Ectodermal cell (in vitro differentiated cells): Measurements from ENCODE around the gene CCDC3.

Source experiments
- H3K27ac ChIP-seq: 2 replicates; pipeline ENCODE4 v1.7.0; 2013; ENCODE audit warnings: mild to moderate bottlenecking, low read depth, low read length; ENCODE audit not compliant: insufficient read depth, poor library complexity, severe bottlenecking
- H3K27me3 ChIP-seq: 2 replicates; pipeline ENCODE4 v1.7.0; 2013; ENCODE audit warnings: mild to moderate bottlenecking, low read length; ENCODE audit not compliant: insufficient read depth, control insufficient read depth, poor library complexity, severe bottlenecking
- H3K36me3 ChIP-seq: one replicate; pipeline ENCODE4 v1.7.0; 2013; ENCODE audit warnings: low read length; ENCODE audit not compliant: control insufficient read depth, insufficient read depth
- H3K4me1 ChIP-seq: one replicate; pipeline ENCODE4 v1.7.0; 2013; ENCODE audit warnings: low read length; ENCODE audit not compliant: control insufficient read depth, insufficient read depth
- H3K4me3 ChIP-seq: 2 replicates; pipeline ENCODE4 v1.7.0; 2013; ENCODE audit warnings: low read depth, low read length, control low read depth; ENCODE audit not compliant: insufficient read depth
- H3K9me3 ChIP-seq: 2 replicates; pipeline ENCODE4 v1.7.0; 2013; ENCODE audit warnings: mild to moderate bottlenecking, low read length, moderate library complexity; ENCODE audit not compliant: control insufficient read depth
- WGBS, 2 experiments: methylation state at CpG; one replicate each; pipeline ENCODE4 v1.1.7; 2013; ENCODE audit warnings: missing lambda C conversion rate in 2 of 2; 5-methylcytosine and 5-hydroxymethylcytosine counted together

Gene CCDC3

GRCh38 chr10:12980102-12980661 is 21.3 kb downstream of the CCDC3 start:
- 80 to 83% methylated on average over 7 of the region's 7 CpGs for WGBS, 2 experiments
- H3K4me3 ChIP-seq: no peak overlapping the region
- H3K9me3 ChIP-seq: no peaks in the 10 kb centered on the region

GRCh38 chr10:12978891-12979290 is 22.6 kb downstream of the CCDC3 start:
- no peak overlapping the region for H3K4me3 ChIP-seq

More at GRCh38 chr10:12980102-12980661, 21.3 kb downstream of the CCDC3 start:
- peaks cover 8% of the 10 kb centered on the region for H3K4me1 ChIP-seq
- no peaks in the 10 kb centered on the region for H3K27me3 ChIP-seq
- no peaks in the 10 kb centered on the region for H3K36me3 ChIP-seq
- no peak overlapping the region for H3K27ac ChIP-seq

GRCh38 chr10:12975906-12976305 is 25.6 kb downstream of the CCDC3 start:
- WGBS, 2 experiments: 89 to 93% methylated on average over 5 of the region's 5 CpGs
- Histone ChIP-seq H3K27ac (no peak overlapping the region), H3K4me1 (peaks cover 20% of the 10 kb centered on the region), H3K4me3 (no peak overlapping the region), H3K27me3 (no peaks in the 10 kb centered on the region), H3K36me3 (no peaks in the 10 kb centered on the region), H3K9me3 (no peaks in the 10 kb centered on the region)

More at GRCh38 chr10:12978891-12979290, 22.6 kb downstream of the CCDC3 start:
- H3K27me3 ChIP-seq: no peaks in the 10 kb centered on the region
- no peaks in the 10 kb centered on the region for H3K9me3 ChIP-seq
- H3K36me3 ChIP-seq: no peaks in the 10 kb centered on the region
- 92 to 93% methylated on average over 4 of the region's 4 CpGs for WGBS, 2 experiments
- no peak overlapping the region for H3K27ac ChIP-seq
- peaks cover 13% of the 10 kb centered on the region for H3K4me1 ChIP-seq

- no peaks in the 10 kb centered on the region for H3K27me3 ChIP-seq
- WGBS, 2 experiments: 90 to 92% methylated on average over 3 of the region's 3 CpGs
- no peaks in the 10 kb centered on the region for H3K36me3 ChIP-seq
- no peaks in the 10 kb centered on the region for H3K9me3 ChIP-seq
- H3K27ac ChIP-seq: no peak overlapping the region
- H3K4me1 ChIP-seq: peaks cover 17% of the 10 kb centered on the region
- no peak overlapping the region for H3K4me3 ChIP-seq
Observed at GRCh38 chr10:12975266-12975665, 26.2 kb downstream of the CCDC3 start.

- Histone ChIP-seq H3K27me3 (no peaks in the 10 kb centered on the region), H3K4me3 (no peak overlapping the region), H3K9me3 (no peaks in the 10 kb centered on the region), H3K4me1 (peaks cover 13% of the 10 kb centered on the region), H3K36me3 (no peaks in the 10 kb centered on the region), H3K27ac (no peak overlapping the region)
- WGBS, 2 experiments: 95 to 96% methylated on average over 14 of the region's 14 CpGs
Observed at GRCh38 chr10:12974491-12975199, 26.9 kb downstream of the CCDC3 start.

GRCh38 chr10:12974078-12974477 is 27.4 kb downstream of the CCDC3 start:
- Histone ChIP-seq H3K27ac (no peak overlapping the region), H3K27me3 (no peaks in the 10 kb centered on the region), H3K9me3 (peaks cover 3% of the 10 kb centered on the region), H3K4me1 (peaks cover 13% of the 10 kb centered on the region), H3K36me3 (no peaks in the 10 kb centered on the region), H3K4me3 (no peak overlapping the region)
- 94 to 98% methylated on average over 9 of the region's 9 CpGs for WGBS, 2 experiments

- H3K36me3 ChIP-seq: no peaks in the 10 kb centered on the region
- H3K4me1 ChIP-seq: peaks cover 13% of the 10 kb centered on the region
- H3K27me3 ChIP-seq: no peaks in the 10 kb centered on the region
- 64 to 65% methylated on average over 8 of the region's 8 CpGs for WGBS, 2 experiments
- H3K27ac ChIP-seq: no peak overlapping the region
- peaks cover 3% of the 10 kb centered on the region for H3K9me3 ChIP-seq
- H3K4me3 ChIP-seq: no peak overlapping the region
Observed at GRCh38 chr10:12973149-12973718, 28.3 kb downstream of the CCDC3 start.

- Histone ChIP-seq H3K4me1 (peaks cover 13% of the 10 kb centered on the region), H3K4me3 (no peak overlapping the region), H3K27ac (no peak overlapping the region), H3K27me3 (no peaks in the 10 kb centered on the region), H3K36me3 (no peaks in the 10 kb centered on the region), H3K9me3 (peaks cover 3% of the 10 kb centered on the region)
- WGBS, 2 experiments: 86 to 91% methylated on average over 2 of the region's 2 CpGs
Observed at GRCh38 chr10:12972146-12972545, 29.4 kb downstream of the CCDC3 start.

GRCh38 chr10:12971001-12971788 is 30.3 kb downstream of the CCDC3 start:
- peaks cover 8% of the 10 kb centered on the region for H3K9me3 ChIP-seq
- H3K36me3 ChIP-seq: no peaks in the 10 kb centered on the region
- 95% methylated on average over 14 of the region's 14 CpGs for WGBS, 2 experiments
- peaks cover 13% of the 10 kb centered on the region for H3K4me1 ChIP-seq
- no peak overlapping the region for H3K4me3 ChIP-seq
- no peak overlapping the region for H3K27ac ChIP-seq
- no peaks in the 10 kb centered on the region for H3K27me3 ChIP-seq

- Histone ChIP-seq H3K4me1 (peaks cover 13% of the 10 kb centered on the region), H3K27ac (no peak overlapping the region), H3K4me3 (no peak overlapping the region), H3K9me3 (peaks cover 8% of the 10 kb centered on the region), H3K27me3 (no peaks in the 10 kb centered on the region), H3K36me3 (no peaks in the 10 kb centered on the region)
- 98 to 99% methylated on average over 5 of the region's 5 CpGs for WGBS, 2 experiments
Observed at GRCh38 chr10:12969951-12970350, 31.6 kb downstream of the CCDC3 start.
